Measurements from ENCODE around the gene PITPNC1. TPM values are rescaled to one million over a fixed set of nuclear protein-coding genes. Genes with fewer than 3 reads are reported as not detected.
A peak's percentile ranks its signal among the peaks of the same experiment; 100 is the strongest.

The PITPNC1 gene
- total RNA-seq, 1 donor from 2014 or later: 21.5 TPM

GRCh38 chr17:67711916-67712315, 334.8 kb downstream of the PITPNC1 start:
- H3K27me3 Mint-ChIP-seq (ENCODE audit: low read depth): no peaks in the 10 kb centered on the region
- H3K4me3 Mint-ChIP-seq: no peak overlapping the region
- no peaks in the 10 kb centered on the region for H3K36me3 Mint-ChIP-seq (ENCODE audit: low read depth)
- no peak for DNase-seq (ENCODE audit: low read depth, low spot score)
- peaks cover 4% of the 10 kb centered on the region for H3K9me3 Mint-ChIP-seq
- peaks cover 7% of the 10 kb centered on the region for H3K4me1 Mint-ChIP-seq
- H3K27ac Mint-ChIP-seq (ENCODE audit: unreplicated experiment): no peak overlapping the region
- TF ChIP-seq, protein P1, sequence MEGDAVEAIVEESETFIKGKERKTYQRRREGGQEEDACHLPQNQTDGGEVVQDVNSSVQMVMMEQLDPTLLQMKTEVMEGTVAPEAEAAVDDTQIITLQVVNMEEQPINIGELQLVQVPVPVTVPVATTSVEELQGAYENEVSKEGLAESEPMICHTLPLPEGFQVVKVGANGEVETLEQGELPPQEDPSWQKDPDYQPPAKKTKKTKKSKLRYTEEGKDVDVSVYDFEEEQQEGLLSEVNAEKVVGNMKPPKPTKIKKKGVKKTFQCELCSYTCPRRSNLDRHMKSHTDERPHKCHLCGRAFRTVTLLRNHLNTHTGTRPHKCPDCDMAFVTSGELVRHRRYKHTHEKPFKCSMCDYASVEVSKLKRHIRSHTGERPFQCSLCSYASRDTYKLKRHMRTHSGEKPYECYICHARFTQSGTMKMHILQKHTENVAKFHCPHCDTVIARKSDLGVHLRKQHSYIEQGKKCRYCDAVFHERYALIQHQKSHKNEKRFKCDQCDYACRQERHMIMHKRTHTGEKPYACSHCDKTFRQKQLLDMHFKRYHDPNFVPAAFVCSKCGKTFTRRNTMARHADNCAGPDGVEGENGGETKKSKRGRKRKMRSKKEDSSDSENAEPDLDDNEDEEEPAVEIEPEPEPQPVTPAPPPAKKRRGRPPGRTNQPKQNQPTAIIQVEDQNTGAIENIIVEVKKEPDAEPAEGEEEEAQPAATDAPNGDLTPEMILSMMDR (conservative IDR thresholded peaks at IDR 0.05): no peak

GRCh38 chr17:67712375-67712774, 335.3 kb downstream of the PITPNC1 start:
- Mint-ChIP-seq H3K27ac (ENCODE audit: unreplicated experiment) (no peak overlapping the region), H3K36me3 (ENCODE audit: low read depth) (no peaks in the 10 kb centered on the region)

DNA sequence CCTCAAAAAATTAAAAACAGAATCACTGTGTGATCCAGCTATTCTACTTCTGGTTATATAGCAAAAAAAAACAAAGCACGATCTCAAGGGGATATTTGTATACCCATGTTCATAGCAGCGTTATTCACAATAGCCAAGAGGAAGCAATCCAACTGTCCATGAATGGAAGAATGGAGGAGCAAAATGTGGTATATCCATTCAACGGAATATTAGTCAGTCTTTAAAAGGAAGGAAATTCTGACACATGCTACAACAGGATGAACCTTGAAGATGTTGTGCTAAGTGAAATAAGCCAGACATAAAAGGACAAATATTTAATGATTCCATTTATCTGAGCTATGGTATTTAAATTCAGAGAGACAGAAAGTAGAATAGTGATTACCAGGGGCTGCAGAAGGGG, 336.1 kb downstream of the PITPNC1 start:
- Mint-ChIP-seq H3K4me3 (peak overlapping the region; percentile 6), H3K27ac (ENCODE audit: unreplicated experiment) (no peak overlapping the region), H3K27me3 (ENCODE audit: low read depth) (no peaks in the 10 kb centered on the region), H3K9me3 (peaks cover 4% of the 10 kb centered on the region), H3K36me3 (ENCODE audit: low read depth) (peaks cover 2% of the 10 kb centered on the region), H3K4me1 (peaks cover 11% of the 10 kb centered on the region)
- TF ChIP-seq, protein P1 (conservative IDR thresholded peaks at IDR 0.05): no peak
- no peak for DNase-seq (ENCODE audit: low read depth, low spot score)

More at GRCh38 chr17:67712375-67712774, 335.3 kb downstream of the PITPNC1 start:
- Mint-ChIP-seq H3K4me3 (no peak overlapping the region), H3K9me3 (peaks cover 4% of the 10 kb centered on the region), H3K4me1 (peaks cover 11% of the 10 kb centered on the region), H3K27me3 (ENCODE audit: low read depth) (no peaks in the 10 kb centered on the region)
- DNase-seq (ENCODE audit: low read depth, low spot score): no peak
- TF ChIP-seq, protein P1 (conservative IDR thresholded peaks at IDR 0.05): no peak

DNA sequence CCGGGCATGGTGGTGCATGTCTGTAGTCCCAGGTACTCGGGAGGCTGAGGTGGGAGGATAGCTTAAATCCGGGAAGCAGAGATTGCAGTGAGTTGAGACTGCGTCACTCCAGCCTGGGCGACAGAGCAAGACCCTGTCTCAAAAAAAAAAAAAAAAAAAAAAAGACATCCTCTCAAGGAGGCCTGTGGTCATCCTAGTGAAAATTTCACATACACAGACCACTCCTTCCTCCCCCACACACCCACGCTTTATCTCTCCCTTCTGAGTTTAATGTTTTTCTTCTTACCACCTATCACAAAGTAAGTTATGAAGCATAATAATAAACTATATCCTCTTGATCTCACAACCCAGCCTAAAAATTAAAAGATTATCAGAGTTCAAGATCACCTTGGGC, 339.3 kb downstream of the PITPNC1 start:
- no peak overlapping the region for H3K27ac Mint-ChIP-seq (ENCODE audit: unreplicated experiment)
- H3K4me3 Mint-ChIP-seq: peak overlapping the region; percentile 99
- TF ChIP-seq, protein P1 (conservative IDR thresholded peaks at IDR 0.05): no peak
- H3K4me1 Mint-ChIP-seq: peaks cover 15% of the 10 kb centered on the region
- H3K27me3 Mint-ChIP-seq (ENCODE audit: low read depth): no peaks in the 10 kb centered on the region
- H3K36me3 Mint-ChIP-seq (ENCODE audit: low read depth): peaks cover 2% of the 10 kb centered on the region
- peaks cover 4% of the 10 kb centered on the region for H3K9me3 Mint-ChIP-seq
- no peak for DNase-seq (ENCODE audit: low read depth, low spot score)

DNA sequence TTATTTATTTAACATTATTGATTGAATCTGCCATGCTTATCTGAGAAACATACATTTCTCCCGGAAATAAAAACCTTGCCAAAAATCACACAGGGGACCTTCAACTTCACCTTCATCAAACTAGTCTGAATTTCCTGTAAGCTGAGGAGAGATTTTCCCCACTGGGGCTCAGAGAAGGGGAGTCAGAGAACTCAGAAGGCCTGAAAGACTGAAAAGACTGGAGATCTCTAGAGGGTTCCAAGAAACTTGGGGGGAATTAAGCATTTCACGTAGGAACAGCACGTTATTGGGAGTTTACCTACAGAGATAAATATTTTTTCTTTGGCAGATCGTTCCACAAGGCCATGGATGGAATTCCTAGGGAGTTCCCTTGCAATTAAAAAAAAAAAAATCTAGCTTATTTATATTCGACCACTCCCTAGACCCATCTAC, 340.1 kb downstream of the PITPNC1 start:
- DNase-seq (ENCODE audit: low read depth, low spot score): no peak
- Mint-ChIP-seq H3K4me3 (peak overlapping the region; percentile 99), H3K27me3 (ENCODE audit: low read depth) (no peaks in the 10 kb centered on the region), H3K36me3 (ENCODE audit: low read depth) (peaks cover 9% of the 10 kb centered on the region), H3K9me3 (peaks cover 4% of the 10 kb centered on the region), H3K27ac (ENCODE audit: unreplicated experiment) (peak overlapping the region; percentile 85), H3K4me1 (peaks cover 15% of the 10 kb centered on the region)
- TF ChIP-seq, protein P1 (conservative IDR thresholded peaks at IDR 0.05): no peak

Measured in neural crest cell (in vitro differentiated cells).